Stomach (tissue), 9 donors: ENCODE results near the gene PNPLA5. TPM values are rescaled to one million over a fixed set of nuclear protein-coding genes. Genes with fewer than 3 reads are reported as not detected.

ENCODE experiments used
- DNase-seq, 2 donors: peaks; one replicate each; pipeline versions ENCODE4 v3.0.0 to v3.0.0-alpha.2; 2013 to 2019
- H3K27ac ChIP-seq, 5 donors: fragments of 200-600 bp in 4 of 5; sonication (generic) in 4 of 5; one replicate each; pipeline ENCODE4 v1.5.1; 2013 to 2019; ENCODE audit warnings: mild to moderate bottlenecking in 1 of 5, moderate library complexity in 1 of 5
- H3K27me3 ChIP-seq, 3 donors: fragments of 200-600 bp; sonication (generic); one replicate each; pipeline ENCODE4 v1.5.1; 2017 to 2019; ENCODE audit warnings: mixed run types in 1 of 3
- H3K36me3 ChIP-seq, 4 donors: fragments of 200-600 bp; sonication (generic); 1 replicate in 3 of 4; 2 replicates in 1 of 4; pipeline ENCODE4 v1.5.1; 2016 to 2019
- H3K4me1 ChIP-seq, 4 donors: fragments of 200-600 bp; sonication (generic); one replicate each; pipeline ENCODE4 v1.5.1; 2016 to 2019
- H3K4me3 ChIP-seq, 4 donors: fragments of 200-600 bp; sonication (generic) in 3 of 4; one replicate each; pipeline ENCODE4 v1.5.1; 2016 to 2019; ENCODE audit warnings: mild to moderate bottlenecking in 1 of 4
- H3K9me3 ChIP-seq, 4 donors: fragments of 200-600 bp; sonication (generic); one replicate each; pipeline ENCODE4 v1.5.1; 2016 to 2019
- EP300 ChIP-seq: sonication (generic); formaldehyde crosslinking; IDR thresholded peaks from one replicate; pipeline ENCODE4 v1.6.1; 2017; ENCODE audit warnings: antibody characterized with exemption
- POLR2A ChIP-seq, 4 donors: fragments of 450-650 bp; IDR thresholded peaks; one replicate each; pipeline ENCODE4 v1.6.1; 2016; ENCODE audit warnings: antibody characterized with exemption in 4 of 4, control low read depth in 2 of 4, mild to moderate bottlenecking in 1 of 4, moderate library complexity in 1 of 4
- POLR2AphosphoS5 ChIP-seq, 3 donors: sonication (generic); formaldehyde crosslinking; IDR thresholded peaks; one replicate each; pipeline ENCODE4 v1.6.1; 2016; ENCODE audit warnings: antibody characterized with exemption in 3 of 3
- WGBS, 5 donors: extraction: QIAGEN DNeasy Blood & Tissue Kit in 3 of 5; methylation state at CpG; one replicate each; pipeline versions ENCODE4 v1.1.5 to v1.1.7; 2013 to 2018; 5-methylcytosine and 5-hydroxymethylcytosine counted together
- intact Hi-C: fragments of 100-400 bp; cut with DNase I; formaldehyde crosslinking; loops from one replicate; pipeline ENCODE4 v1.15.1; 2023; ENCODE audit warnings: low total_unique reads
- polyA plus RNA-seq, 3 donors: library from polyadenylated mRNA; stranded (reverse); fragments of 200-250 nt; gene quantifications; one replicate each; pipeline ENCODE4 v1.2.3, GENCODE V29; 2013
- total RNA-seq, 5 donors: library from RNA; depleted of rRNA; stranded (reverse); fragments of >200 nt; gene quantifications; one replicate each; pipeline versions ENCODE4 v1.1.0 to v1.2.3, GENCODE V29; 2014 to 2016
- TF ChIP-seq, protein P1 (sequence below), 7 experiments: fragments of 450-650 bp in 4 of 7; fragments of 200-600 bp in 3 of 7; sonication (generic) in 3 of 7; IDR thresholded peaks; one replicate each; pipeline ENCODE4 v1.5.1; 2016 to 2019; ENCODE audit warnings: antibody characterized with exemption in 7 of 7, control low read depth in 2 of 7, mild to moderate bottlenecking in 1 of 7
- donor health status: healthy with polysubstance abuse.
- donor health status: Bipolar disorder and iron deficiency.
- donor health status: healthy.

Gene PNPLA5
- total and polyA plus RNA-seq, 8 donors = not detected

DNA sequence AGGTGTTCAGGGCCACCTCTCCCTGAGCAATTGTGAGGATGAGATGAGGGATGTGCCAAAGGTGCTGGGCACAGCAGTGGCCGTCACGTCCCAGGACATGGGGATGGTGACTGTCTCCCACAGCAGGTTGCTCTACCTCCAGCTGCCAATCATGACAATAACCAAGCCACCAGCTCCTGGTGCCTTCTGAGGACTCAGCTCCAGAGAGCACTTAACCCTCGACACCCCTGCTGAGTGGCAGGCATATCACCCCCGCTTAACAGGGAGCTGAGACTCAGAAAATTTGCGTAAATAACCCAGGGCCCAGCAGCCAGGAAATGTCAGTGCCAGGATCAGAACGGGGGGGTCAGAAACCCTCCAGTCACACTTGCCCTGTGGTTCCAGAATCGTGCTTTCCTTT lies 8.4 kb upstream of the PNPLA5 start:
- TF ChIP-seq POLR2A (IDR thresholded peaks at IDR 0.05) = no peak
- TF ChIP-seq POLR2AphosphoS5 (IDR thresholded peaks at IDR 0.05) = no peak
- no peak for TF ChIP-seq EP300
- TF ChIP-seq, protein P1, sequence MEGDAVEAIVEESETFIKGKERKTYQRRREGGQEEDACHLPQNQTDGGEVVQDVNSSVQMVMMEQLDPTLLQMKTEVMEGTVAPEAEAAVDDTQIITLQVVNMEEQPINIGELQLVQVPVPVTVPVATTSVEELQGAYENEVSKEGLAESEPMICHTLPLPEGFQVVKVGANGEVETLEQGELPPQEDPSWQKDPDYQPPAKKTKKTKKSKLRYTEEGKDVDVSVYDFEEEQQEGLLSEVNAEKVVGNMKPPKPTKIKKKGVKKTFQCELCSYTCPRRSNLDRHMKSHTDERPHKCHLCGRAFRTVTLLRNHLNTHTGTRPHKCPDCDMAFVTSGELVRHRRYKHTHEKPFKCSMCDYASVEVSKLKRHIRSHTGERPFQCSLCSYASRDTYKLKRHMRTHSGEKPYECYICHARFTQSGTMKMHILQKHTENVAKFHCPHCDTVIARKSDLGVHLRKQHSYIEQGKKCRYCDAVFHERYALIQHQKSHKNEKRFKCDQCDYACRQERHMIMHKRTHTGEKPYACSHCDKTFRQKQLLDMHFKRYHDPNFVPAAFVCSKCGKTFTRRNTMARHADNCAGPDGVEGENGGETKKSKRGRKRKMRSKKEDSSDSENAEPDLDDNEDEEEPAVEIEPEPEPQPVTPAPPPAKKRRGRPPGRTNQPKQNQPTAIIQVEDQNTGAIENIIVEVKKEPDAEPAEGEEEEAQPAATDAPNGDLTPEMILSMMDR (IDR thresholded peaks at IDR 0.05) = no peak
- H3K36me3 ChIP-seq = no peaks in the 10 kb centered on the region
- WGBS, 5 donors = 33 to 58% (median 52%) methylated on average over 7 of the region's 7 CpGs
- peaks cover 0 to 73% (median 7%) of the 10 kb centered on the region in 3 donors for H3K27me3 ChIP-seq
- H3K4me3 ChIP-seq = no peak overlapping the region
- H3K4me1 ChIP-seq = no peaks in the 10 kb centered on the region
- intact Hi-C loops = no loop called here
- no peak overlapping the region for H3K27ac ChIP-seq
- H3K9me3 ChIP-seq = no peaks in the 10 kb centered on the region
- no peak for DNase-seq

DNA sequence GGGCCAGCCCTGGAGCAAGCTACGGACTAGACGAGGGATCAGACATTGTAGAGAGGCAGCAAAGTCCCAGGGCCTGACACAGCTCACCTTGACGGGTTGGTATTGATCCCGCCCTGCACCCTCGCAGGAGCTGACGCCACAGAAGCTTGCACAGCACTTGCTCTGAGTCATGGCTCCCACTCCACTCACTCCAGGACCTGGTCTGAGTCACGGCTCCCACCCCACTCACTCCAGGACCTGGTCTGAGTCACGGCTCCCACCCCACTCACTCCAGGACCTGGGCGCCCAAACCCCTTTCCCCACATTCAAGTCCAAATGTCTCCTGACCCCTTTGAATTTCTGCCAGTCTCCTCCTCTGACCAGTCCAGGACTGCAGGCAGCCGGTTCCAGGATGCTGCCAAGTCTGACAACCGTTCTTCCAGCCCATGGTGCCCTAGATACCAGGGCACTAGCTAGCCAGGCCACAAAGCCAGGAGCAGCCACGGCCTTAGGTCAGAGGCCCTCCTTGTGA lies 6.0 kb upstream of the PNPLA5 start:
- 37 to 41% (median 39%) methylated on average over 11 to 12 of the region's 12 CpGs for WGBS, 5 donors
- H3K4me1 ChIP-seq = no peaks in the 10 kb centered on the region
- peaks cover 0 to 70% (median 19%) of the 10 kb centered on the region in 3 donors for H3K27me3 ChIP-seq
- TF ChIP-seq POLR2AphosphoS5 (IDR thresholded peaks at IDR 0.05) = no peak
- TF ChIP-seq POLR2A (IDR thresholded peaks at IDR 0.05) = no peak
- TF ChIP-seq, protein P1 (IDR thresholded peaks at IDR 0.05) = no peak
- TF ChIP-seq EP300 = no peak
- intact Hi-C loops = no loop called here
- no peak overlapping the region for H3K4me3 ChIP-seq
- no peaks in the 10 kb centered on the region for H3K36me3 ChIP-seq
- DNase-seq = no peak
- no peaks in the 10 kb centered on the region for H3K9me3 ChIP-seq
- H3K27ac ChIP-seq = no peak overlapping the region

DNA sequence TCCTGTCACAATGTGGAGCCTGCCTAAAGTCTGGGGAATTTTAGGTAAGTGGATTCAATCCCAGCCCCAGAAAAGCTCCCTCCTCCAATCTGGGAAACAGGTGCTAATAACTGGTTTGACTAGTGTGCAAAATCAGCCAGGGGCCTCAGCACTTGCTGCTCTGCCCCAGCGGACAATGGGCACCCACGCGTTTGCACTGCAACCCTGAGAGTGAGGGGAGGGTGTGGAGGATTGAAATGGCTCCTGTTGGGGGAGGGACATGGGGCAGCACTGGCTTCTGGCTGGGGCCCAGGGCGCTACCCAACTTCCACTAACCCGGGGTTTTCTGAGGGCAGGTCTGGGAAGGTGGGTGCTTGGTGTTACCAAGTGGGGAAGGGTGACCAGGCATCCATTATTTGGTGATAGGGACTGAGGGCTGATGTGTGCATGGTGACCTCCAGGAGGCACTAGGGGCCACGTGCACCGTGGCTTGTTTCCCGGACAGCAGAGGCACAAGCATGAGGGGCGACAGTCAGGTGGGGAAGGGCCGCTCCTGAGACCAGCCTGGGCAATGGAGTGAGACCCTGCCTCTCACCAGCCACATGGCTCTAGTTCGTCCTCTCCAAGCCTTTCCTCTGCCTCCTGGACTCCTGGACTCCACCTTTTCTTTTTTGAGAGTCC lies 4.3 kb upstream of the PNPLA5 start:
- H3K36me3 ChIP-seq = no peaks in the 10 kb centered on the region
- TF ChIP-seq EP300 (no peak), POLR2AphosphoS5 (IDR thresholded peaks at IDR 0.05) (no peak), POLR2A (IDR thresholded peaks at IDR 0.05) (no peak)
- TF ChIP-seq, protein P1 (IDR thresholded peaks at IDR 0.05) = no peak
- no peak for DNase-seq
- H3K4me3 ChIP-seq = no peak overlapping the region
- intact Hi-C loops = no loop called here
- H3K27me3 ChIP-seq = peaks cover 10 to 71% (median 34%) of the 10 kb centered on the region in 3 donors
- H3K9me3 ChIP-seq = no peaks in the 10 kb centered on the region
- WGBS, 5 donors = 31 to 40% (median 35%) methylated on average over 11 of the region's 11 CpGs
- H3K4me1 ChIP-seq = peaks cover 9 to 11% (median 9%) of the 10 kb centered on the region in 4 donors
- H3K27ac ChIP-seq = no peak overlapping the region

DNA sequence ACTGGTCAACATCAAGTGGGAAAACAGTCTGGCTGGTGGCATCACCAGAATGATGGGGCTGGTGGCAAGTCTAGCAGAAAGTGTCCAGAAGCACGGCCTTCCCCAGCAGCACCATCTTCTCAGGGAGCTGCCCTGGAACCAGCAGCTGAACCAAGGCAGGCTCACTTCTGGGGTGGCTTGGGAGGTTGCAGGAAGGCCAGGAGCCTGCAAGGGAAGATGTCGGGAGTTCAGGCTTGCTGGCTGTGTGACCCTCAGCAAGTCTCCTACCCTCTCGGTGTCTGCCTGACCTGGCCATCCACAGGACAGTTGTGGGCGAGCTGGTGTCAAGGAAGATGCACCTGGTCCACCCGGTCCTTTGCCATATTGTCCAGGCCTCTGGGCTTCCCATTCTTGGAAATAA lies 2.3 kb upstream of the PNPLA5 start:
- intact Hi-C loops = no loop called here
- peaks cover 24 to 73% (median 46%) of the 10 kb centered on the region in 3 donors for H3K27me3 ChIP-seq
- no peaks in the 10 kb centered on the region for H3K36me3 ChIP-seq
- H3K4me1 ChIP-seq = peaks cover 9 to 16% (median 11%) of the 10 kb centered on the region in 4 donors
- H3K9me3 ChIP-seq = no peaks in the 10 kb centered on the region
- no peak overlapping the region for H3K4me3 ChIP-seq
- WGBS, 5 donors = 69 to 90% (median 87%) methylated on average over 5 of the region's 5 CpGs
- DNase-seq = no peak
- H3K27ac ChIP-seq = no peak overlapping the region
- TF ChIP-seq EP300 (no peak), POLR2AphosphoS5 (IDR thresholded peaks at IDR 0.05) (no peak), POLR2A (IDR thresholded peaks at IDR 0.05) (no peak)
- TF ChIP-seq, protein P1 (IDR thresholded peaks at IDR 0.05) = no peak
